Lower lobe of right lung (tissue), 2 donors: Measurements from ENCODE around the gene PRM2. TPM values are rescaled to one million over a fixed set of nuclear protein-coding genes. Genes with fewer than 3 reads are reported as not detected.

Experiments used
- ATAC-seq, 2 donors: fragments of 200-7000 bp; cut with Tn5 transposase; one replicate each; pipeline ENCODE4 v1.9.1; 2020 to 2022; ENCODE audit warnings: mild to moderate bottlenecking in 2 of 2, moderate library complexity in 2 of 2
- DNase-seq: peaks from one replicate; pipeline ENCODE4 v3.0.0-alpha.2; 2020
- H3K27ac ChIP-seq: fragments of 200-600 bp; one replicate; pipeline ENCODE4 v1.8.0; 2022
- H3K27me3 ChIP-seq: fragments of 200-600 bp; one replicate; pipeline ENCODE4 v1.8.0; 2022; ENCODE audit warnings: low read depth
- H3K36me3 ChIP-seq: fragments of 200-600 bp; one replicate; pipeline ENCODE4 v1.8.0; 2022; ENCODE audit warnings: mild to moderate bottlenecking
- H3K4me1 ChIP-seq: fragments of 200-600 bp; one replicate; pipeline ENCODE4 v1.8.0; 2022
- H3K4me3 ChIP-seq: fragments of 200-600 bp; one replicate; pipeline ENCODE4 v1.8.0; 2022; ENCODE audit warnings: mild to moderate bottlenecking
- H3K9me3 ChIP-seq: fragments of 200-600 bp; one replicate; pipeline ENCODE4 v1.8.0; 2022
- intact Hi-C: fragments of 100-400 bp; cut with DNase I; formaldehyde crosslinking; loops from one replicate; pipeline ENCODE4 v1.11.0; 2022
- total RNA-seq: library from RNA; stranded (reverse); fragmentation: NEBNext Ultra II Directional; extraction: Animal tissue kit (Norgen Biotek cat#: 25700); gene quantifications from one replicate; pipeline ENCODE4 v1.2.1, GENCODE V29; 2021
- TF ChIP-seq, protein P1 (sequence below): fragments of 200-600 bp; IDR thresholded peaks from one replicate; pipeline ENCODE4 v1.8.0; 2022; ENCODE audit warnings: antibody characterized with exemption, mild to moderate bottlenecking
- donor health status: DM: no; HTN: yes; CAD: no; lungs with severe emphysema.

PRM2 gene
- total RNA-seq, 1 donor from 2014 or later, result not detected

DNA sequence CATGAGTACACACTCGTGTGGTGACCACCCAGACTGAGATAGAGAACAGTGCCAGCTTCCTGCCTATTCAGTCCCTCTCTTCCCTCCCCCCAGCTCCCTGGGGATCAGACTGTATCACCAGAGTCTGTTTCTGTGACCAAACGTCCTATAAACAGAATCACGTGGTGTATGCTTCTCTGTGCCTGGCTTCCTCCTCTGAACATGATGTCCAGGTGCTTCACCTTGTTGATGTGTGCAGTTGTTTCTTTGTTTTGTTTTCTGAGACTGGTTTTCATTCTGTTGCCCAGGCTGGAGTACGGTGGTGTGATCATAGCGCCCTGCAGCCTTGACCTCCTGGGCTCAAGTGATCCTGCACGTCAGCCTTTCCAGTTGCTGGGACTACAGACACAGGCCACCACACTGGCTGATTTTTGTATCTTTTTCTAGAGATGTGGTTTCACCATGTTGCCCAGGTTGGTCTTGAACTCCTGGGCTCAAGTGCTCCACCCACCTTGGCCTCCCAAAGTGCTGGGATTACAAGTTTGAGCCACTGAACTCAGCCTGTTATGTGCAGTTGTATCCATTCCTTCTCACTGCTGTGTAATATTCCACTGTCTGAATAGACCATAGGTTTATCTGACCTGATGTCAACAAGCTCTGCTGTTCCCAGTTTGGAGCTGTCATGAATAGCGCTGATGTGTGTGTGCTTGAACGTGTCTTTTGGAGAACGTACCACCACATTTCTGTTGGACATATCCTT is 33.8 kb upstream of the PRM2 start:
- no peaks in the 10 kb centered on the region for H3K9me3 ChIP-seq
- no peak overlapping the region for H3K4me3 ChIP-seq
- TF ChIP-seq, protein P1, sequence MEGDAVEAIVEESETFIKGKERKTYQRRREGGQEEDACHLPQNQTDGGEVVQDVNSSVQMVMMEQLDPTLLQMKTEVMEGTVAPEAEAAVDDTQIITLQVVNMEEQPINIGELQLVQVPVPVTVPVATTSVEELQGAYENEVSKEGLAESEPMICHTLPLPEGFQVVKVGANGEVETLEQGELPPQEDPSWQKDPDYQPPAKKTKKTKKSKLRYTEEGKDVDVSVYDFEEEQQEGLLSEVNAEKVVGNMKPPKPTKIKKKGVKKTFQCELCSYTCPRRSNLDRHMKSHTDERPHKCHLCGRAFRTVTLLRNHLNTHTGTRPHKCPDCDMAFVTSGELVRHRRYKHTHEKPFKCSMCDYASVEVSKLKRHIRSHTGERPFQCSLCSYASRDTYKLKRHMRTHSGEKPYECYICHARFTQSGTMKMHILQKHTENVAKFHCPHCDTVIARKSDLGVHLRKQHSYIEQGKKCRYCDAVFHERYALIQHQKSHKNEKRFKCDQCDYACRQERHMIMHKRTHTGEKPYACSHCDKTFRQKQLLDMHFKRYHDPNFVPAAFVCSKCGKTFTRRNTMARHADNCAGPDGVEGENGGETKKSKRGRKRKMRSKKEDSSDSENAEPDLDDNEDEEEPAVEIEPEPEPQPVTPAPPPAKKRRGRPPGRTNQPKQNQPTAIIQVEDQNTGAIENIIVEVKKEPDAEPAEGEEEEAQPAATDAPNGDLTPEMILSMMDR, result no peak
- ATAC-seq (no peak), DNase-seq (no peak)
- H3K4me1 ChIP-seq, result peaks cover 53% of the 10 kb centered on the region
- no peaks in the 10 kb centered on the region for H3K27me3 ChIP-seq
- H3K27ac ChIP-seq, result no peak overlapping the region
- no peaks in the 10 kb centered on the region for H3K36me3 ChIP-seq
- intact Hi-C loops, result no loop called here

DNA sequence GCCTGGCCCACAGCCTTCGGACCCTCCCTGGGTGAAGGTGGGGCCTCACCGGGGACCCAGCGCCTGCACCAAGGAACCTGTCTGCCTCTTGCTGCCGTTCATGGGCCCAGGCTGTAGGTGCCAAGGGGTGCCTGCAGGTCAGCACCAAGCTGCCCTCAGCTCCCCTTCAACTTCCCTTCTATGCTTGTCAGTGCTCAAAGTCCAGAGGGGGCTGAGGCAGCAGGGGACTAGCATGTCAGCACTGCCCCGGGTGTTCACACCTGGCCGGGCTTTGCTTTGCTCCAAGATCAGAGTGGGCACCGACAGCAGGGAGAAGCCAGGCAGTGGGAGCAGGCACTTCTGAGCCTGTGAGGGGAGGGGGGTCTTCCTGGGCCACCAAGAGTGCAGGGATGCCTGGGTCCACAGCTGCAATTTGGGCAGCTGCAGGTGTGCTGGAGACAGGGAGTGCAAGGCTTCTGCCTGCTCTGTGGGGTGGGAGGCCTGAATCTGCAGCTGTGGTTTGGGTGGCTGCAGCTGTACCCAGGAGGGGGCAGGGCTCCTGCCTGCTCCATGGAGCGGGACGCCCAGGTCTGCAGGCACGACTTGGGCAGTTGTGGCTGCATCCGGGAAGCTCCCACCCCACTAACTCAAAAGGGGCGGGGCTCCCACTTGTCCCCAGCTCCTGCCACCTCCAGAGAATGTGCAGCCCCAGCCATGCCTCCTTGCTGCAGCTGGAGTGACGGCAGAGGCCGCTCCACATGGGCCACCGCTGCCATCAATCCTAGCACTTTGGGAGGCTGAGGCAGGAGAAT is 32.4 kb upstream of the PRM2 start:
- H3K27me3 ChIP-seq, result no peaks in the 10 kb centered on the region
- H3K36me3 ChIP-seq, result no peaks in the 10 kb centered on the region
- H3K4me3 ChIP-seq, result no peak overlapping the region
- no peaks in the 10 kb centered on the region for H3K9me3 ChIP-seq
- intact Hi-C loops, result no loop called here
- peaks cover 53% of the 10 kb centered on the region for H3K4me1 ChIP-seq
- TF ChIP-seq, protein P1, result no peak
- peak overlapping the region; percentile 79 for H3K27ac ChIP-seq
- no peak for ATAC-seq
- DNase-seq, result no peak

DNA sequence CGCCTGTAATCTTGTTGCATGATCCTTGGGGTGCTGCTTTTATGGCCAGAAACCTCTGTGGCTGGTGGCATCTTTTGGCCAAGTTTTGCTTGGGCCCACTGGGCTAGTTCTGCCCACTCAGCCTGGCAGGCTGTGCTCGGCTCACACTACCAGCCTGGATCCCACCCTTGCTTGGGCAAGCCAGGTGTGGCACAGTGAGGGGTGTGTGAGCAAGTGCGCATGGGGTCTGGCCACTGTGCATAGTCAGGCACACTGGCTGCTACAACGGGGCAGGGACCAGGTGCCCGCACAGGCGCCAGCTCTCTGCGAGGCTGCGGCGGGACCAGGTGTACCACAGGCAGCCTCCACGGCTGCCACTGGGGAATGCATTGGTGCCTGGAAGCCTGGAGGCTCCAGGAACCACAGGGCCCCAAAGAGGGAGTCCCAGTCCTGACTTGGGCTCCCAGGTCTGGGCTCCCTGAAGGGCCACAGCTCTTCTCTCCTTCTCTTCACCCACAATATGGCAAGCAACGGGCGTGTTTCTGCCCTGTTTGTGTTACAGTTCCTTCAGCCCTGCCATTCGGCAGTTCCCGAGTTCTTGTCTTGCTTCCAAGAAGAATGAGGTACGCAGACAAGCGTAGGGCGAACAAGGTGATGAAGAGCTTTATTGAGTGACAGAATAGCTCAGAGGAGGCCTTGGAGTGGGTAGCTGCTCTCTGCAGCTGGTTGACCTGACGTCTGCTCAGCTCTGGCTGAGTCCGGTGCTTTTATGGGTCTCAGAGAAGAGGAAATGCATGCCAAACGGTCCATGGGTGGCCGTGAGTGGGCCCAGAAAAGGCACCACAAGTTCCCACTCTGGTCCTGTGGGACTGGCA is 31.6 kb upstream of the PRM2 start:
- DNase-seq (no peak), ATAC-seq (peak; percentile 6 to 15)
- Histone ChIP-seq H3K9me3 (no peaks in the 10 kb centered on the region), H3K4me3 (no peak overlapping the region), H3K4me1 (peaks cover 53% of the 10 kb centered on the region), H3K27me3 (no peaks in the 10 kb centered on the region), H3K27ac (peak overlapping the region; percentile 79), H3K36me3 (no peaks in the 10 kb centered on the region)
- intact Hi-C loops, result no loop called here
- TF ChIP-seq, protein P1, result no peak

- no peaks in the 10 kb centered on the region for H3K36me3 ChIP-seq
- H3K4me3 ChIP-seq, result no peak overlapping the region
- DNase-seq (no peak), ATAC-seq (peak; percentile 76 to 77)
- TF ChIP-seq, protein P1, result no peak
- H3K27ac ChIP-seq, result peak overlapping the region; percentile 79
- H3K27me3 ChIP-seq, result no peaks in the 10 kb centered on the region
- H3K9me3 ChIP-seq, result no peaks in the 10 kb centered on the region
- peaks cover 46% of the 10 kb centered on the region for H3K4me1 ChIP-seq
- intact Hi-C loops, result no loop called here
Observed at GRCh38 chr16:11306997-11307638, 30.8 kb upstream of the PRM2 start.

- Histone ChIP-seq H3K9me3 (no peaks in the 10 kb centered on the region), H3K36me3 (no peaks in the 10 kb centered on the region), H3K27me3 (no peaks in the 10 kb centered on the region), H3K4me1 (peaks cover 41% of the 10 kb centered on the region), H3K4me3 (no peak overlapping the region), H3K27ac (peak overlapping the region; percentile 68)
- intact Hi-C loops, result no loop called here
- ATAC-seq (no peak), DNase-seq (no peak)
- TF ChIP-seq, protein P1, result no peak
Observed at GRCh38 chr16:11306381-11306780, 30.1 kb upstream of the PRM2 start.
